SK-N-SH treated with all-trans-retinoic acid at 6 μM for 48 hours (cell line): ENCODE results near the gene HELLS.

ENCODE experiments used
- ATAC-seq: fragments of 200-7000 bp; cut with Tn5 transposase; 3 replicates; pipeline ENCODE4 v1.9.1; 2020; ENCODE audit warnings: mild to moderate bottlenecking, moderate library complexity
- ARNTL ChIP-seq: fragments of 450-650 bp; formaldehyde crosslinking; IDR thresholded peaks from 2 replicates; pipeline ENCODE4 v1.5.0; 2020; ENCODE audit warnings: low read depth, mild to moderate bottlenecking, moderate library complexity, borderline replicate concordance
- CREB5 ChIP-seq: fragments of 250-450 bp; sonication (Bioruptor Pico); IDR thresholded peaks from 2 replicates; pipeline ENCODE4 v1.5.1; 2020; ENCODE audit warnings: low read depth, mild to moderate bottlenecking, moderate library complexity
- CSDC2 ChIP-seq: fragments of 250-450 bp; sonication (Bioruptor Pico); IDR thresholded peaks from 2 replicates; pipeline ENCODE4 v1.5.0; 2020; ENCODE audit warnings: mild to moderate bottlenecking, moderate library complexity
- CSRNP3 ChIP-seq: fragments of 250-450 bp; sonication (Bioruptor Pico); IDR thresholded peaks from 2 replicates; pipeline ENCODE4 v1.5.1; 2021; ENCODE audit warnings: mild to moderate bottlenecking, moderate library complexity
- ESRRG ChIP-seq: fragments of 250-450 bp; sonication (Bioruptor Pico); IDR thresholded peaks from 2 replicates; pipeline ENCODE4 v1.6.1; 2021; ENCODE audit warnings: mild to moderate bottlenecking
- GLIS3 ChIP-seq: fragments of 250-450 bp; sonication (Bioruptor Pico); IDR thresholded peaks from 2 replicates; pipeline ENCODE4 v1.5.0; 2020; ENCODE audit warnings: mild to moderate bottlenecking, moderate library complexity
- ISL1 ChIP-seq: fragments of 250-450 bp; sonication (Bioruptor Pico); IDR thresholded peaks from 2 replicates; pipeline ENCODE4 v2.1.2; 2022; ENCODE audit warnings: mild to moderate bottlenecking, moderate library complexity
- PATZ1 ChIP-seq: fragments of 250-450 bp; sonication (Bioruptor Pico); IDR thresholded peaks from 2 replicates; pipeline ENCODE4 v1.8.0; 2020; ENCODE audit warnings: mild to moderate bottlenecking, moderate library complexity, borderline replicate concordance
- POU6F1 ChIP-seq: fragments of 250-450 bp; sonication (Bioruptor Pico); IDR thresholded peaks from 2 replicates; pipeline ENCODE4 v1.8.0; 2021; ENCODE audit warnings: low read depth, mild to moderate bottlenecking, moderate library complexity, borderline replicate concordance
- PPARA ChIP-seq: fragments of 250-450 bp; sonication (Bioruptor Pico); IDR thresholded peaks from 2 replicates; pipeline ENCODE4 v1.5.0; 2020; ENCODE audit warnings: mild to moderate bottlenecking, borderline replicate concordance
- RARB ChIP-seq: fragments of 250-450 bp; sonication (Bioruptor Pico); IDR thresholded peaks from 2 replicates; pipeline ENCODE4 v1.8.0; 2021; ENCODE audit warnings: mild to moderate bottlenecking, moderate library complexity
- SNAI2 ChIP-seq: fragments of 250-450 bp; sonication (Bioruptor Pico); IDR thresholded peaks from 2 replicates; pipeline ENCODE4 v1.5.0; 2020; ENCODE audit warnings: mild to moderate bottlenecking, moderate library complexity
- TCF4 ChIP-seq: fragments of 250-450 bp; sonication (Bioruptor Pico); IDR thresholded peaks from 2 replicates; pipeline ENCODE4 v1.8.0; 2021; ENCODE audit warnings: mild to moderate bottlenecking, moderate library complexity, borderline replicate concordance
- TOX ChIP-seq: fragments of 250-450 bp; sonication (Bioruptor Pico); IDR thresholded peaks from 2 replicates; pipeline ENCODE4 v1.8.0; 2021; ENCODE audit warnings: mild to moderate bottlenecking, moderate library complexity, borderline replicate concordance
- TSHZ2 ChIP-seq: fragments of 250-450 bp; sonication (Bioruptor Pico); IDR thresholded peaks from 2 replicates; pipeline ENCODE4 v1.5.0; 2020; ENCODE audit warnings: mild to moderate bottlenecking, moderate library complexity
- ZC3H10 ChIP-seq: fragments of 250-450 bp; sonication (Bioruptor Pico); IDR thresholded peaks from 2 replicates; pipeline ENCODE4 v1.5.1; 2021; ENCODE audit warnings: mild to moderate bottlenecking, moderate library complexity
- ZFP30 ChIP-seq: fragments of 450-650 bp; formaldehyde crosslinking; IDR thresholded peaks from 2 replicates; pipeline ENCODE4 v1.5.0; 2022; ENCODE audit warnings: mild to moderate bottlenecking, moderate library complexity
- ZNF565 ChIP-seq: fragments of 450-650 bp; formaldehyde crosslinking; conservative IDR thresholded peaks from 2 replicates; pipeline ENCODE4 v1.5.0; 2020; ENCODE audit warnings: low read depth, mild to moderate bottlenecking, moderate library complexity
- ZNF8 ChIP-seq: fragments of 450-650 bp; formaldehyde crosslinking; IDR thresholded peaks from 2 replicates; pipeline ENCODE4 v1.5.0; 2020; ENCODE audit warnings: mild to moderate bottlenecking, moderate library complexity

The HELLS gene

GRCh38 chr10:94630017-94630688, 84.6 kb downstream of the HELLS start:
- ATAC-seq, result peak; percentile 56; the same call in 2 of the 3 replicates

GRCh38 chr10:94631077-94631875, 85.7 kb downstream of the HELLS start:
- TF ChIP-seq POU6F1 (CRISPR knock-in tag), result no peak
- TF ChIP-seq CSDC2, result no peak
- no peak for TF ChIP-seq PATZ1
- TF ChIP-seq ZNF565, result no peak
- TF ChIP-seq ZC3H10, result no peak
- TF ChIP-seq TCF4 (CRISPR knock-in tag), result no peak
- TF ChIP-seq ZNF8, result no peak
- TF ChIP-seq TSHZ2 (CRISPR knock-in tag), result no peak
- TF ChIP-seq PPARA (CRISPR knock-in tag), result no peak
- no peak for TF ChIP-seq CSRNP3
- no peak for TF ChIP-seq ARNTL (CRISPR knock-in tag)
- ATAC-seq, result no peak

More at GRCh38 chr10:94630017-94630688, 84.6 kb downstream of the HELLS start:
- TF ChIP-seq ZNF8, result no peak
- no peak for TF ChIP-seq GLIS3 (CRISPR knock-in tag)
- no peak for TF ChIP-seq PATZ1
- TF ChIP-seq TCF4 (CRISPR knock-in tag), result no peak
- no peak for TF ChIP-seq CSDC2
- no peak for TF ChIP-seq RARB (CRISPR knock-in tag)
- no peak for TF ChIP-seq ISL1 (CRISPR knock-in tag)
- TF ChIP-seq ZNF565, result no peak
- TF ChIP-seq TOX (CRISPR knock-in tag), result no peak
- no peak for TF ChIP-seq ZC3H10
- no peak for TF ChIP-seq ZFP30 (CRISPR knock-in tag)

GRCh38 chr10:94632954-94633353, 87.4 kb downstream of the HELLS start:
- no peak for ATAC-seq
- TF ChIP-seq TSHZ2 (CRISPR knock-in tag) (no peak), CREB5 (CRISPR knock-in tag) (no peak), ZC3H10 (no peak), ZNF565 (no peak), PPARA (CRISPR knock-in tag) (no peak), ISL1 (CRISPR knock-in tag) (no peak), ESRRG (CRISPR knock-in tag) (no peak), RARB (CRISPR knock-in tag) (no peak), PATZ1 (no peak), TOX (CRISPR knock-in tag) (no peak), SNAI2 (CRISPR knock-in tag) (no peak), CSDC2 (no peak)
